Cerebellar nuclear complex (tissue), 1 donor: ENCODE measurements around the gene ZSCAN30.
"Not testable (repeated sequence)": the region's sequence is repeated elsewhere in the genome, so short reads cannot be mapped to it uniquely, and the experiment has no call there.

Source experiments
- DNase-seq, 2 experiments: peaks; one replicate each; lab custom pipeline; 2025; lab: John Stamatoyannopoulos, UW

Gene ZSCAN30

GRCh38 chr18:35236571-35237363, 53.3 kb downstream of the ZSCAN30 start:
- no peak for DNase-seq

GRCh38 chr18:35231052-35231451, 59.0 kb downstream of the ZSCAN30 start:
- peak; percentile 28 to 36 for DNase-seq

- DNase-seq, result no peak
Observed at GRCh38 chr18:35227254-35227653, 62.8 kb downstream of the ZSCAN30 start.

GRCh38 chr18:35223797-35224196, 66.2 kb downstream of the ZSCAN30 start:
- no peak for DNase-seq

- DNase-seq, result no peak
Observed at GRCh38 chr18:35220424-35220823, 69.6 kb downstream of the ZSCAN30 start.

- not testable (repeated sequence) for DNase-seq
Observed at GRCh38 chr18:35219331-35219730, 70.7 kb downstream of the ZSCAN30 start.

- DNase-seq, result not testable (repeated sequence)
Observed at GRCh38 chr18:35216611-35217010, 73.4 kb downstream of the ZSCAN30 start.

- no peak for DNase-seq
Observed at GRCh38 chr18:35215026-35215425, 75.0 kb downstream of the ZSCAN30 start.

- DNase-seq, result not testable (repeated sequence)
Observed at GRCh38 chr18:35205746-35206458, 84.1 kb downstream of the ZSCAN30 start.

- DNase-seq, result no peak
Observed at GRCh38 chr18:35205199-35205712, 84.8 kb downstream of the ZSCAN30 start.

- no peak for DNase-seq
Observed at GRCh38 chr18:35203067-35203466, 87.0 kb downstream of the ZSCAN30 start.

- DNase-seq, result no peak
Observed at GRCh38 chr18:35201256-35201931, 88.6 kb downstream of the ZSCAN30 start.
